ENCODE measurements around the gene AADACL2.

AADACL2 gene

GRCh38 chr3:151733613-151734012 is at the start of gene AADACL2:
Gene AADACL2 (plus strand): TSS chr3:151733927. CDS start chr3:151734036, 109 bp downstream.
- no peaks in the 10 kb centered on the region for H3K9me3 ChIP-seq
- H4K20me1 ChIP-seq = no peaks in the 10 kb centered on the region
- no peaks in the 10 kb centered on the region for H3K4me1 ChIP-seq
- H3K36me3 ChIP-seq = no peaks in the 10 kb centered on the region
- no peak within 1 kb of the TSS for H3K4me3 ChIP-seq
- H3K27ac ChIP-seq = no peak within 1 kb of the TSS
- no peaks in the 10 kb centered on the region for H3K27me3 ChIP-seq
- no peak within 1 kb of the TSS for H3K4me2 ChIP-seq
- no peak within 1 kb of the TSS for H3K9ac ChIP-seq
- TF ChIP-seq Cebpa-rat (IDR thresholded peaks at IDR 0.05) = no peak

GRCh38 chr3:151684094-151684493 is 49.6 kb upstream of the AADACL2 start:
- H3K9ac ChIP-seq = no peak overlapping the region
- no peaks in the 10 kb centered on the region for H3K27me3 ChIP-seq
- no peak overlapping the region for H3K4me3 ChIP-seq
- no peak for TF ChIP-seq Cebpa-rat (IDR thresholded peaks at IDR 0.05)
- H4K20me1 ChIP-seq = no peaks in the 10 kb centered on the region
- H3K9me3 ChIP-seq = peaks cover 3% of the 10 kb centered on the region
- H3K4me1 ChIP-seq = no peaks in the 10 kb centered on the region
- no peak overlapping the region for H3K27ac ChIP-seq
- no peaks in the 10 kb centered on the region for H3K36me3 ChIP-seq
- no peak overlapping the region for H3K4me2 ChIP-seq

- Histone ChIP-seq H3K27me3 (no peaks in the 10 kb centered on the region), H3K4me3 (no peak overlapping the region), H3K27ac (no peak overlapping the region), H3K36me3 (no peaks in the 10 kb centered on the region), H3K4me2 (no peak overlapping the region), H3K4me1 (no peaks in the 10 kb centered on the region), H3K9me3 (no peaks in the 10 kb centered on the region), H4K20me1 (no peaks in the 10 kb centered on the region), H3K9ac (no peak overlapping the region)
- no peak for TF ChIP-seq Cebpa-rat (IDR thresholded peaks at IDR 0.05)
These were observed 47.5 kb upstream of the AADACL2 start for GRCh38 chr3:151686257-151686656.

GRCh38 chr3:151687076-151687475 is 46.7 kb upstream of the AADACL2 start:
- Histone ChIP-seq H3K9ac (no peak overlapping the region), H3K27me3 (no peaks in the 10 kb centered on the region), H3K4me1 (no peaks in the 10 kb centered on the region), H3K4me3 (no peak overlapping the region), H3K36me3 (no peaks in the 10 kb centered on the region), H3K27ac (no peak overlapping the region), H3K4me2 (no peak overlapping the region), H3K9me3 (no peaks in the 10 kb centered on the region), H4K20me1 (no peaks in the 10 kb centered on the region)
- TF ChIP-seq Cebpa-rat (IDR thresholded peaks at IDR 0.05) = no peak

- TF ChIP-seq Cebpa-rat (IDR thresholded peaks at IDR 0.05) = no peak
- Histone ChIP-seq H3K4me3 (no peak overlapping the region), H3K27ac (no peak overlapping the region), H3K9me3 (no peaks in the 10 kb centered on the region), H4K20me1 (no peaks in the 10 kb centered on the region), H3K27me3 (no peaks in the 10 kb centered on the region), H3K4me1 (no peaks in the 10 kb centered on the region), H3K9ac (no peak overlapping the region), H3K36me3 (no peaks in the 10 kb centered on the region), H3K4me2 (no peak overlapping the region)
These were observed 45.2 kb upstream of the AADACL2 start for GRCh38 chr3:151688571-151688970.

GRCh38 chr3:151690645-151691044 is 43.1 kb upstream of the AADACL2 start:
- Histone ChIP-seq H3K9me3 (no peaks in the 10 kb centered on the region), H3K27me3 (no peaks in the 10 kb centered on the region), H4K20me1 (no peaks in the 10 kb centered on the region), H3K4me1 (no peaks in the 10 kb centered on the region), H3K4me3 (no peak overlapping the region), H3K9ac (no peak overlapping the region), H3K36me3 (no peaks in the 10 kb centered on the region), H3K27ac (no peak overlapping the region), H3K4me2 (no peak overlapping the region)
- no peak for TF ChIP-seq Cebpa-rat (IDR thresholded peaks at IDR 0.05)

- Histone ChIP-seq H3K27me3 (no peaks in the 10 kb centered on the region), H3K4me1 (no peaks in the 10 kb centered on the region), H3K27ac (no peak overlapping the region), H4K20me1 (no peaks in the 10 kb centered on the region), H3K9ac (no peak overlapping the region), H3K9me3 (peaks cover 13% of the 10 kb centered on the region), H3K4me3 (no peak overlapping the region), H3K36me3 (no peaks in the 10 kb centered on the region), H3K4me2 (no peak overlapping the region)
- no peak for TF ChIP-seq Cebpa-rat (IDR thresholded peaks at IDR 0.05)
These were observed 36.2 kb upstream of the AADACL2 start for GRCh38 chr3:151697496-151697895.

GRCh38 chr3:151707216-151707615 is 26.5 kb upstream of the AADACL2 start:
- H3K4me2 ChIP-seq = no peak overlapping the region
- H4K20me1 ChIP-seq = no peaks in the 10 kb centered on the region
- no peak overlapping the region for H3K27ac ChIP-seq
- no peak for TF ChIP-seq Cebpa-rat (IDR thresholded peaks at IDR 0.05)
- no peaks in the 10 kb centered on the region for H3K27me3 ChIP-seq
- no peaks in the 10 kb centered on the region for H3K36me3 ChIP-seq
- H3K9ac ChIP-seq = no peak overlapping the region
- H3K4me3 ChIP-seq = no peak overlapping the region
- H3K9me3 ChIP-seq = no peaks in the 10 kb centered on the region
- no peaks in the 10 kb centered on the region for H3K4me1 ChIP-seq

GRCh38 chr3:151708868-151709267 is 24.9 kb upstream of the AADACL2 start:
- H4K20me1 ChIP-seq = no peaks in the 10 kb centered on the region
- no peak overlapping the region for H3K9ac ChIP-seq
- H3K27me3 ChIP-seq = no peaks in the 10 kb centered on the region
- no peaks in the 10 kb centered on the region for H3K36me3 ChIP-seq
- no peaks in the 10 kb centered on the region for H3K9me3 ChIP-seq
- H3K27ac ChIP-seq = no peak overlapping the region
- no peak overlapping the region for H3K4me3 ChIP-seq
- TF ChIP-seq Cebpa-rat (IDR thresholded peaks at IDR 0.05) = no peak
- H3K4me2 ChIP-seq = no peak overlapping the region
- no peaks in the 10 kb centered on the region for H3K4me1 ChIP-seq

GRCh38 chr3:151709847-151710246 is 23.9 kb upstream of the AADACL2 start:
- no peak for TF ChIP-seq Cebpa-rat (IDR thresholded peaks at IDR 0.05)
- Histone ChIP-seq H3K36me3 (no peaks in the 10 kb centered on the region), H3K4me1 (no peaks in the 10 kb centered on the region), H3K9me3 (no peaks in the 10 kb centered on the region), H3K27me3 (no peaks in the 10 kb centered on the region), H3K9ac (no peak overlapping the region), H4K20me1 (no peaks in the 10 kb centered on the region), H3K4me2 (no peak overlapping the region), H3K4me3 (no peak overlapping the region), H3K27ac (no peak overlapping the region)

- no peaks in the 10 kb centered on the region for H3K36me3 ChIP-seq
- no peak overlapping the region for H3K27ac ChIP-seq
- H3K4me1 ChIP-seq = no peaks in the 10 kb centered on the region
- H3K9me3 ChIP-seq = peaks cover 8% of the 10 kb centered on the region
- no peak overlapping the region for H3K9ac ChIP-seq
- H3K27me3 ChIP-seq = no peaks in the 10 kb centered on the region
- H3K4me2 ChIP-seq = no peak overlapping the region
- H4K20me1 ChIP-seq = no peaks in the 10 kb centered on the region
- H3K4me3 ChIP-seq = no peak overlapping the region
- no peak for TF ChIP-seq Cebpa-rat (IDR thresholded peaks at IDR 0.05)
These were observed 12.4 kb upstream of the AADACL2 start for GRCh38 chr3:151721294-151721693.

All from BLaER1 (cell line).